ENCODE results near the gene BAIAP2L2. TPM values are rescaled to one million over a fixed set of nuclear protein-coding genes. Genes with fewer than 3 reads are reported as not detected.
"Not testable (repeated sequence)": the region's sequence is repeated elsewhere in the genome, so short reads cannot be mapped to it uniquely, and the experiment has no call there.

Gene BAIAP2L2
- total and polyA plus RNA-seq, 4 donors: 0.17 to 1.0 (median 0.46) TPM

DNA sequence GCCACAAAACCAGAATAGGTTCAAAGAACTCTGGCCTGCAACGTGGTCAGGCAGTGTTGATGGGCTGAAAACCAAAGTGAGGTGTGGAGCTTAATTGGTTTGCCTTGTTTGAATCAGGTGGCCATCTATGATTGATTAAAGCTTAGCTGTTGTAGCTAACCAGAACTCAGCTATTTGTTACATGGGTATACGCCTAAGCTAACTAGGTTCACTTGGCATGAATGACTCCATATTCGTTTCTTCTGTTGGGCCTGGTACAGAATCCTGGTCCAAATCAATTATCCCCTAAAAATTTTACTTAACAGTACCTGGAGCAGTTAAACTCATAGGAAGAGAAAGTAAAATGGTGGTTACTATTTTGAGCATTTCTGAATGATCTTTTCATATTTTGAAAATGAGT, 7.7 kb upstream of the BAIAP2L2 start:
- H3K36me3 ChIP-seq (ENCODE audit: control insufficient read depth in 4 of 4, insufficient read depth in 4 of 4, low read length in 4 of 4): peaks cover 0 to 5% (median 0%) of the 10 kb centered on the region in 4 donors
- no peak for TF ChIP-seq CTCF (IDR thresholded peaks at IDR 0.05; ENCODE audit: control extremely low read depth, extremely low read depth)
- no peak for ATAC-seq (ENCODE audit: insufficient read depth, low FRiP score)
- WGBS, 2 donors: 92 to 96% methylated on average over 3 of the region's 3 CpGs
- H3K9ac ChIP-seq (ENCODE audit: insufficient read depth in 1 of 2, low read length in 2 of 2): no peak overlapping the region
- no peak for DNase-seq
- H3K4me3 ChIP-seq: no peak overlapping the region
- H3K4me1 ChIP-seq (ENCODE audit: control insufficient read depth in 5 of 5, insufficient read depth in 5 of 5, low read length in 5 of 5): peaks cover 0 to 3% (median 0%) of the 10 kb centered on the region in 5 donors
- no peaks in the 10 kb centered on the region for H3K27me3 ChIP-seq (ENCODE audit: control insufficient read depth in 3 of 3, insufficient read depth in 3 of 3, low read length in 2 of 3)
- H3K27ac ChIP-seq (ENCODE audit: low read depth in 1 of 2, low read length in 1 of 2): no peak overlapping the region
- no peaks in the 10 kb centered on the region for H3K9me3 ChIP-seq (ENCODE audit: control insufficient read depth in 4 of 4, insufficient read depth in 3 of 4, low read length in 3 of 4)

DNA sequence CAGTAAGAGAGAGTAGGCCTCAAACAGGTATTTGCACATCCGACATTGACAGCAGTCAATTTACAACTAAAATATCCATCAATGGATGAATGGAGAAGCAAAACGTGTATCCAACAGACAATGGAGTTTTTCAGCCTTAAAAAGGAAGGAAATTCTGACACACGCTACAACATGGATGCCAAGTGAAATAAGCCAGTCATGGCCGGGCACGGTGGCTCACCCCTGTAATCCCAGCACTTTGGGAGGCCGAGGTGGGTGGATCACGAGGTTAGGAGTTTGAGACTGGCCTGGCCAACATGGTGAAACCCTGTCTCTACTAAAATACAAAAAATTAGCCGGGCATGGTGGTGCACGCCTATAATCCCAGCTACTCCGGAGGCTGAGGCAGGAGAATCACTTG, 7.1 kb upstream of the BAIAP2L2 start:
- not testable (repeated sequence) for ATAC-seq (ENCODE audit: insufficient read depth, low FRiP score); H3K36me3 ChIP-seq (ENCODE audit: control insufficient read depth in 4 of 4, insufficient read depth in 4 of 4, low read length in 4 of 4); H3K4me3 ChIP-seq; H3K9me3 ChIP-seq (ENCODE audit: control insufficient read depth in 4 of 4, insufficient read depth in 3 of 4, low read length in 3 of 4); H3K9ac ChIP-seq (ENCODE audit: insufficient read depth in 1 of 2, low read length in 2 of 2); H3K4me1 ChIP-seq (ENCODE audit: control insufficient read depth in 5 of 5, insufficient read depth in 5 of 5, low read length in 5 of 5); DNase-seq; H3K27ac ChIP-seq (ENCODE audit: low read depth in 1 of 2, low read length in 1 of 2); H3K27me3 ChIP-seq (ENCODE audit: control insufficient read depth in 3 of 3, insufficient read depth in 3 of 3, low read length in 2 of 3)
- 94% methylated on average over 10 of the region's 10 CpGs for WGBS, 2 donors

DNA sequence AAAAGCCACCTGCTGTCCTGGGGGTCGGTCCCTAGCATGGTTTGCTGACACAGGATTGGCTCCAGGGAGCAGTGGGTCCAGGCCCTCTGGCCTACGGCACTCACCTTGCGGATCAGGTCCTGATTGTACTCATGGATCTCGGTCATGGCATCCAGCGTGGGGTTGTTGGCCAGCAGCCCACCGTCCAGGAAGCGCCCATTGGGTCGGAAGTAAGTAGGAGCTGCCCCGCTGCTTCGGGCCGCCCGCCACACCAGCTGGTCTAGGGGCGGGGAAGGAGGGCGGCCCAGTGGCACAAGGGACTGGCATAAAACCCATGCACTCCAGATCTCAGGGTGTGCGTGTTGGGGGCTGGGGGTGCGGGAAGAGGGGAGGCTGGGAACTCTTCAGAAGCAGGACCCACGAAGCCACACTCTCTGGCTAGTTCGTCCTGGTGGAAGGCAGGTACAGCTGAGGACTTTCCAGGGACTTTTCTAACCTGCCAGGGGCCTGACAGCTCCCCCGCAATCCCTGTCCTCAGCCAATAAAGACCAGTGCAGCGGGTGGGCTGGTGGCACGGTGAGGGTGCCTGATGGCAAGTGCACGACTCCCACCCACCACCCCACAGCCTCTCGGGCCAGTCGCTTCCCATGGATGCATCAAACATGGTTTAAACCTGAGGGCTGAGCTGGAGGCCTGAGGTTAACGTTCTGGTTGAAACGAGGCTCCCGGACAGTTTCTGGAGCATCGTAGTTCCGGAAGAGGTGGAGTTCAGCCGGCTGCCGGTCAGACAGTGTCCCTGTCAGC, 5.1 kb upstream of the BAIAP2L2 start:
- Histone ChIP-seq H3K4me1 (ENCODE audit: control insufficient read depth in 5 of 5, insufficient read depth in 5 of 5, low read length in 5 of 5) (peaks cover 0 to 3% (median 0%) of the 10 kb centered on the region in 5 donors), H3K27me3 (ENCODE audit: control insufficient read depth in 3 of 3, insufficient read depth in 3 of 3, low read length in 2 of 3) (no peaks in the 10 kb centered on the region), H3K36me3 (ENCODE audit: control insufficient read depth in 4 of 4, insufficient read depth in 4 of 4, low read length in 4 of 4) (peaks cover 0 to 8% (median 0%) of the 10 kb centered on the region in 4 donors), H3K4me3 (no peak overlapping the region), H3K9me3 (ENCODE audit: control insufficient read depth in 4 of 4, insufficient read depth in 3 of 4, low read length in 3 of 4) (no peaks in the 10 kb centered on the region), H3K27ac (ENCODE audit: low read depth in 1 of 2, low read length in 1 of 2) (no peak overlapping the region), H3K9ac (ENCODE audit: insufficient read depth in 1 of 2, low read length in 2 of 2) (no peak overlapping the region)
- 96 to 97% methylated on average over 31 of the region's 31 CpGs for WGBS, 2 donors
- DNase-seq (no peak), ATAC-seq (ENCODE audit: insufficient read depth, low FRiP score) (no peak)
- no peak for TF ChIP-seq CTCF (IDR thresholded peaks at IDR 0.05; ENCODE audit: control extremely low read depth, extremely low read depth)

DNA sequence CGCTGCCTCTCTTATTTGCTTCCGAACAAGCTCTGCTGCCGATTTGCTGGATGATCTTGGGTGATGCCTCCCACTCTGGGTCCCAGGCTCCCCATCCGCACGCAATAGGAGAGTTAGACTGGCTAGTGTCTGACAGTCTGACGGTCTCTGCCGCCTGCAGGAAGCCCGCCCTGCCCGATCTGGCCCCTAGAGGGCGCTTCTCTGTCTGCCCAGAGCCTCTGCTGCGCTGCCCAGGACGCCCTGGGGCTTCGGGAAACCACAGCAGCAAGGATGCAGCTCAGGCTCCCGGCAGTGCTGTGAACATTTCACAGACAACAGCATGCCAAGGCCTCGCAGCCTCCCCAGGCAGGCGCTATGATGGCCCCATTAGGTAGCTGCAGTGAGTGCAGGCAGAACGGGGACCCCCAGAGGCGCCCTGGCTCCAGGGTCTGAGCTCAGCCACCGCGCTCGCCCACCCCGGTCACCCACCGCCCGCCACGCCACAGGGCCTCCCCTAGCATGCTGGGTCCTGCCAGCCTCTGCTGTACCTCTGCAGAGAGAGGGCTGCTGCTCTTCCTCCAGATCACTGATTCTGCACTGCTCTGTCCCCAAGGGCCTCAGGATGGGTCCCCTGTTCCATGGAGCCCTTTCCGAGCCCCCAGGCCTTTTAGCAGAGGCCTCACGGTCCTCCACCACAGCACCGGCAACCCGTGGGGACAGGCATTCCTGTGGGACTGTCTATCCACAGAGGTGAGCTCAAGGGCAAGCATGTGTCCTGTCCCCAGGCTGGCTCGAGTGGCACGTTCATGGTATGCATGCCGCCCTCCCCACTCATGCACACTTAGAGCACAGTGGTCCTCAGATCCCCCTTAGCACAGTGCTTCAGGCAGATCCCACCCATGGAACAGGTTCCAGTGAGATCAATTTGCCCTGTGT, 4.3 kb upstream of the BAIAP2L2 start:
- Histone ChIP-seq H3K4me1 (ENCODE audit: control insufficient read depth in 5 of 5, insufficient read depth in 5 of 5, low read length in 5 of 5) (peaks cover 0 to 3% (median 0%) of the 10 kb centered on the region in 5 donors), H3K27ac (ENCODE audit: low read depth in 1 of 2, low read length in 1 of 2) (no peak overlapping the region), H3K9ac (ENCODE audit: insufficient read depth in 1 of 2, low read length in 2 of 2) (no peak overlapping the region), H3K27me3 (ENCODE audit: control insufficient read depth in 3 of 3, insufficient read depth in 3 of 3, low read length in 2 of 3) (no peaks in the 10 kb centered on the region), H3K9me3 (ENCODE audit: control insufficient read depth in 4 of 4, insufficient read depth in 3 of 4, low read length in 3 of 4) (no peaks in the 10 kb centered on the region), H3K36me3 (ENCODE audit: control insufficient read depth in 4 of 4, insufficient read depth in 4 of 4, low read length in 4 of 4) (peaks cover 0 to 8% (median 0%) of the 10 kb centered on the region in 4 donors), H3K4me3 (no peak overlapping the region)
- DNase-seq: peak; percentile 78 to 87 (median 85)
- WGBS, 2 donors: 56 to 62% methylated on average over 32 of the region's 32 CpGs
- TF ChIP-seq CTCF (IDR thresholded peaks at IDR 0.05; ENCODE audit: control extremely low read depth, extremely low read depth): peak; percentile 88
- peak; percentile 93 for ATAC-seq (ENCODE audit: insufficient read depth, low FRiP score)

All from lung (tissue), 12 donors.